Thyroid gland (tissue), 4 donors: ENCODE measurements around the gene DNTTIP2.

ENCODE experiments used
- CTCF ChIP-seq, 6 experiments: fragments of 200-600 bp in 3 of 6; fragments of 450-650 bp in 3 of 6; sonication (generic) in 3 of 6; IDR thresholded peaks; one replicate each; pipeline ENCODE4 v1.5.1; 2016 to 2019; ENCODE audit warnings: antibody characterized with exemption in 6 of 6, mild to moderate bottlenecking in 2 of 6, inconsistent platforms in 1 of 6, moderate library complexity in 1 of 6
- POLR2A ChIP-seq, 2 donors: fragments of 450-650 bp; IDR thresholded peaks; one replicate each; pipeline ENCODE4 v1.6.1; 2017; ENCODE audit warnings: antibody characterized with exemption in 2 of 2, mild to moderate bottlenecking in 2 of 2, moderate library complexity in 1 of 2

- TF ChIP-seq POLR2A (IDR thresholded peaks at IDR 0.05) (peak in 1 of 2 donors; percentile 83), CTCF (IDR thresholded peaks at IDR 0.05) (peak in 3 of 6 experiments; percentile 35 to 51 (median 39))
Measured at GRCh38 chr1:93846206-93846991, 32.6 kb downstream of the DNTTIP2 start.
